Caco-2 (cell line): ENCODE results near the gene TCHP. TPM values are rescaled to one million over a fixed set of nuclear protein-coding genes. Genes with fewer than 3 reads are reported as not detected.

ENCODE experiments used
- BruUV-seq: library from RNA; stranded (reverse); fragments of 400-500 nt; replicated peaks from 2 replicates; lab custom pipeline; 2021; lab: Mats Ljungman, UMichigan
- CTCF ChIA-PET: fragments of 300-600 bp; sonication (Branson Sonifier 250); formaldehyde crosslinking; loops from one replicate; lab custom pipeline; 2022; ENCODE audit warnings: antibody characterized with exemption; lab: Charles Lee
- POLR2A ChIA-PET: fragments of 300-600 bp; sonication (Branson Sonifier 250); formaldehyde crosslinking; loops from one replicate; lab custom pipeline; 2022; ENCODE audit warnings: antibody characterized with exemption; lab: Charles Lee
- DNase-seq, 2 experiments: peaks; one replicate each; pipeline versions ENCODE4 v3.0.0 to v3.0.0-alpha.2; 2020 to 2022
- H3K27me3 ChIP-seq: replicated peaks from 2 replicates; pipeline ENCODE4 v1.6.0; 2011; ENCODE audit warnings: low read length; ENCODE audit not compliant: control insufficient read depth, insufficient read depth
- H3K36me3 ChIP-seq: 2 replicates; pipeline ENCODE4 v1.5.1; 2011; ENCODE audit warnings: low read length; ENCODE audit not compliant: control insufficient read depth, insufficient read depth
- H3K4me1 ChIP-seq: fragments of 250-450 bp; sonication (Bioruptor Pico); 2 replicates; pipeline ENCODE4 v1.5.1; 2020; ENCODE audit warnings: mild to moderate bottlenecking
- H3K4me3 ChIP-seq: 2 replicates; pipeline ENCODE4 v1.5.1; 2011; ENCODE audit warnings: low read depth, mild to moderate bottlenecking, control low read depth, low read length
- H3K9me3 ChIP-seq: fragments of 250-450 bp; sonication (Bioruptor Pico); 2 replicates; pipeline ENCODE4 v1.5.1; 2020; ENCODE audit warnings: mild to moderate bottlenecking, moderate library complexity
- H3K27ac Mint-ChIP-seq: one replicate; pipeline ENCODE4 v1.8.0; 2022; ENCODE audit warnings: mixed read lengths; ENCODE audit not compliant: unreplicated experiment
- H3K27me3 Mint-ChIP-seq: one replicate; pipeline ENCODE4 v1.8.0; 2022; ENCODE audit warnings: mixed read lengths; ENCODE audit not compliant: insufficient read depth, unreplicated experiment
- H3K36me3 Mint-ChIP-seq: one replicate; pipeline ENCODE4 v1.8.0; 2022; ENCODE audit warnings: mild to moderate bottlenecking, mixed read lengths; ENCODE audit not compliant: insufficient read depth, unreplicated experiment
- H3K4me1 Mint-ChIP-seq: one replicate; pipeline ENCODE4 v1.8.0; 2022; ENCODE audit warnings: low read depth, mixed read lengths; ENCODE audit not compliant: unreplicated experiment
- H3K4me3 Mint-ChIP-seq: one replicate; pipeline ENCODE4 v1.8.0; 2022; ENCODE audit warnings: mild to moderate bottlenecking, moderate library complexity, mixed read lengths; ENCODE audit not compliant: unreplicated experiment
- H3K9me3 Mint-ChIP-seq: one replicate; pipeline ENCODE4 v1.8.0; 2022; ENCODE audit warnings: mixed read lengths; ENCODE audit not compliant: unreplicated experiment
- CTCF ChIP-seq, 2 experiments: fragments of 200-600 bp in 1 of 2; IDR thresholded peaks; 1 replicate in 1 of 2; 2 replicates in 1 of 2; pipeline versions ENCODE4 v1.5.1 to v1.8.0; 2011 to 2022; ENCODE audit warnings: antibody characterized with exemption in 1 of 2, control low read depth in 1 of 2, inconsistent platforms in 1 of 2, low read depth in 1 of 2, low read length in 1 of 2, mild to moderate bottlenecking in 1 of 2, moderate library complexity in 1 of 2; ENCODE audit not compliant: insufficient read depth in 1 of 2, severe bottlenecking in 1 of 2, unreplicated experiment in 1 of 2
- intact Hi-C: fragments of 100-400 bp; cut with micrococcal nuclease; formaldehyde crosslinking; loops from one replicate; pipeline ENCODE4 v1.10.0; 2022; ENCODE audit not compliant: unreplicated experiment
- total RNA-seq: library from RNA; stranded (reverse); gene quantifications from 2 replicates; pipeline ENCODE4 v1.2.3, GENCODE V29; 2022

Gene TCHP
- total RNA-seq, 1 experiment from 2014 or later: 17.7 TPM

GRCh38 chr12:109892165-109892715 is 7.8 kb upstream of the TCHP start:
- Histone ChIP-seq H3K9me3 (no peaks in the 10 kb centered on the region), H3K27me3 (no peaks in the 10 kb centered on the region), H3K4me3 (no peak overlapping the region), H3K4me1 (no peaks in the 10 kb centered on the region), H3K36me3 (no peaks in the 10 kb centered on the region)
- no TSS peak for BruUV-seq
- H3K4me3 Mint-ChIP-seq: no peak overlapping the region
- peaks cover 4% of the 10 kb centered on the region for H3K36me3 Mint-ChIP-seq
- POLR2A ChIA-PET: no interaction called here
- H3K27ac Mint-ChIP-seq: peak overlapping the region; percentile 42
- H3K9me3 Mint-ChIP-seq: no peaks in the 10 kb centered on the region
- H3K4me1 Mint-ChIP-seq: no peaks in the 10 kb centered on the region
- intact Hi-C loops: no loop called here
- no peak for TF ChIP-seq CTCF (IDR thresholded peaks at IDR 0.05; ENCODE audit: insufficient read depth in 1 of 2, low read depth in 1 of 2, low read length in 1 of 2, severe bottlenecking in 1 of 2, unreplicated experiment in 1 of 2)
- H3K27me3 Mint-ChIP-seq: peaks cover 4% of the 10 kb centered on the region
- DNase-seq: no peak
- CTCF ChIA-PET: no interaction called here

GRCh38 chr12:109892748-109893147 is 7.3 kb upstream of the TCHP start:
- POLR2A ChIA-PET: no interaction called here
- Histone ChIP-seq H3K4me1 (no peaks in the 10 kb centered on the region), H3K4me3 (no peak overlapping the region), H3K36me3 (no peaks in the 10 kb centered on the region), H3K9me3 (no peaks in the 10 kb centered on the region), H3K27me3 (no peaks in the 10 kb centered on the region)
- no peak for TF ChIP-seq CTCF (IDR thresholded peaks at IDR 0.05; ENCODE audit: insufficient read depth in 1 of 2, low read depth in 1 of 2, low read length in 1 of 2, severe bottlenecking in 1 of 2, unreplicated experiment in 1 of 2)
- H3K36me3 Mint-ChIP-seq: no peaks in the 10 kb centered on the region
- H3K27ac Mint-ChIP-seq: no peak overlapping the region
- DNase-seq: no peak
- BruUV-seq: no TSS peak
- CTCF ChIA-PET: interaction anchor here (0.7 kb wide), 2 partner anchors 812 to 1535 kb away, joined by 3 to 8 read pairs; no protein-coding TSS in a partner anchor
- H3K4me3 Mint-ChIP-seq: no peak overlapping the region
- peaks cover 4% of the 10 kb centered on the region for H3K27me3 Mint-ChIP-seq
- no peaks in the 10 kb centered on the region for H3K4me1 Mint-ChIP-seq
- H3K9me3 Mint-ChIP-seq: no peaks in the 10 kb centered on the region
- intact Hi-C loops: no loop called here

- H3K9me3 ChIP-seq: no peaks in the 10 kb centered on the region
- Mint-ChIP-seq H3K27me3 (peaks cover 4% of the 10 kb centered on the region), H3K9me3 (no peaks in the 10 kb centered on the region), H3K27ac (no peak overlapping the region), H3K4me1 (no peaks in the 10 kb centered on the region), H3K36me3 (no peaks in the 10 kb centered on the region), H3K4me3 (no peak overlapping the region)
- no peaks in the 10 kb centered on the region for H3K36me3 ChIP-seq
- no peak overlapping the region for H3K4me3 ChIP-seq
- H3K4me1 ChIP-seq: no peaks in the 10 kb centered on the region
- H3K27me3 ChIP-seq: no peaks in the 10 kb centered on the region
- intact Hi-C loops: no loop called here
- no TSS peak for BruUV-seq
- ChIA-PET CTCF (interaction anchor here (0.7 kb wide), 2 partner anchors 812 to 1535 kb away, joined by 3 to 8 read pairs; no protein-coding TSS in a partner anchor), POLR2A (no interaction called here)
- DNase-seq: no peak
- TF ChIP-seq CTCF (IDR thresholded peaks at IDR 0.05; ENCODE audit: insufficient read depth in 1 of 2, low read depth in 1 of 2, low read length in 1 of 2, severe bottlenecking in 1 of 2, unreplicated experiment in 1 of 2): no peak
These were observed 6.6 kb upstream of the TCHP start for GRCh38 chr12:109893261-109893995.
